NCI-H2107 treated with DMSO at 0.1 percent for 48 hours (cell line): Measurements from ENCODE around the gene C20orf144.
A peak's percentile ranks its signal among the peaks of the same experiment; 100 is the strongest.

Source experiments
- DNase-seq: peaks from one replicate; lab custom pipeline; 2025; ENCODE audit not compliant: unreplicated experiment; lab: John Stamatoyannopoulos, UW

C20orf144 gene

DNA sequence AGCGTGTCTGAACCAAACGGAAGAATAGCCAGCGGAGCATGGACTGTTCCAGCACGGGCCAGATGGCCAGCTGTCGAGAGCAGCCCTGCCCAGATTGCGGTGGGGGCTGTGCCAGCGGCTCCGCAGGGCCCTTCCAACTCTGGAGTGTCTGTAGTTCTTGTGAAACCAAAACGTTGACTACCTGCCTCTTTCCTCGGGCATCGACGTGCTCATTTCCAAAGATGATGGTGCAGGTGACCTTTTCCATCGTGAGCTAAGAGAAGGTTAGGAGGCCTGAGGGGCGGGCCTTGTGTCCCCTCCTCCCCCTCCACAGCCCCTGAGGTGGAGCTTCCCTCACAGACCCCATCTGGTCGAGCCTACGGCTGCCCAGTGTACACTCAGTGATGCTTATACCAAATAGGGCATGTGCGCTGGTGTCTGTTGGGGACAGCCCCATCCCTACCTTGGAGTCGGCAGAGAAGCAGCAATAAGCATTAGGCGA lies 12.9 kb upstream of the C20orf144 start:
- DNase-seq = no peak

DNA sequence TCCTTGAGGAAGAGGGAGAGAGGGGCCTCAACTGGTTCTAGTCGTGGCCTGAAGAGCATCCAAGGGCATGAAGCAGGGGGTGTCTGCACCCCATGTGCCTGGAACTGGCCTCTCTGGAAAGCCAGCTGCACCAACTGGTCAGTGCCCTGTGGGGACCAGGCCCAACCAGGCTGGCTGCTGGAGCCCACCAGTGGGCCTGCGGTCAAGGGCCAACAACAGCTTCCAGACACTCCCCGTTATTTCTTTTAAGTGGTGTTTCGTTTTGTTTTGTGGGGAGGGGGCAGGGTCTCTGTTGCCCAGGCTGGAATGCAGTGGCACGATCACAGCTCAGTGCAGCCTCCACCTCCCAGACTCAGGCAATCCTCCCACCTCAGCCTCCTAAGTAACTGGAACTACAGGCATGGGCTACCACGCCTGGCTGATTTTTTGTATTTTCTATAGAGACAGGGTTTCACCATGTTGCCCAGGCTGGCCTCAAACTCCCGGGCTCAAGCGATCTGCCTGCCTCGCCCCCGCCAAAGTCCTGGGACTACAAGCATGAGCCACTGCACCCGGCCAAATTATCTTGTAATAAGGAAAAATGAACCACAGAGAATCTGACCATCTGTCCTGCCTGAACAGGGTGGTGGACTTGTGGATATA lies 11.9 kb upstream of the C20orf144 start:
- DNase-seq = no peak

DNA sequence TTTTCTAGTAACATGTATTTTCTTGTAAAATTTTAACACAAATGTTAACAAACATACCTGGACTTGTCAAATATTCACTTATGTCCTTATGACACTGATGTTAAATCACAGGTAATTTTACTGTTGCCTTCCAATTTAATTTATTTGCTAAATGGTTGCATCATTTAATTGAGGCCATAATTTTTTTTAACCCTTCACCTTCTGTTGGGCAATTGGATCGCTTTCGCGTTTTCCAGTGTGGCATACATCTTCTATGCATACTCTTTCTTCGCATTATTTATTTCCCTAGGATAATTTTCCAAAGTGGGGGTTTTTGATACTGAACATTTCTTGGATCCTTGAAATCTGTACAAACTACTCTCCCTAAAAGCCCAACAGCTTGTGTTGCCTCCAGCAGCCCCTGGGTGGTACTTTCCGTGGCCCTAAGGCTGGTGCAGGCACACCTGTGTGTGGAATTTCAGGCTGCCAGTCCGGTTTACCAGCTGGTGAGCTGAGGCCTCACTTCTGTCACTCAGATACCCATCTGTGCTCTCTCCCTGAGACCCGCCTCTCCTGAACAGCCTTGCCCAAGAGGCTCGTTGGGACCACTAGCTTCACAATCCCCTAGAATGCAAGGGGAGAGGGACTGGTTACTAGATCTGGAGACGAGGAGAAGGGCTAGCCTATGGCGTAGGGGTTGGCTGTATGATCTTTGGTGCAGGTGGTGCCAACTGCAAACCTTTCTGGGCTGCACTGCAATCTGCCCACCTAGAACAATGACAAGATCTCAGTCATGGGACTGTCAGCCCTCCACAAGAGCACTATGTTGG lies 11.2 kb upstream of the C20orf144 start:
- DNase-seq = no peak

DNA sequence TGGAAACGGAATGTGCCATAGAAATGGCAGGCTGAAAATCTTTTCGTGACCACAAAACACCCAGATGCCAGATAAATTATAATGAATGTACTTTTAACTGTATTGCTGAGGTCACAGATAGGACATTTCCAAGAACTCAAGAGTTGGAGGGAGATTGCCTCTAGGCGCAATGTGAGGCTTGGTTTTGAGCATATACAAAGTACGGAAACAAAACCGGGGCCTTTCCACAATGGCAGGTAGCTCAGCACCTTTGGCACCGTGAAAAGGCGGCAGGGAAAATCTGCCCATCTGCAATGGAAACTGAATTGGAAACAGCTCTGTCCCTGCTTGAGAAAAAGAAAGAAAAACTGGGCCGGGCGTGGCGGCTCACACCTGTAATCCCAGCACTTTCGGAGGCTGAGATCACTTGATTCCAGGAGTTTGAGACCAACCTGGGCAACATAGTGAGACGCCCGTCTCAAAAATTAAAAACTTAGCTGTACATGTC lies 10.5 kb upstream of the C20orf144 start:
- DNase-seq = no peak

DNA sequence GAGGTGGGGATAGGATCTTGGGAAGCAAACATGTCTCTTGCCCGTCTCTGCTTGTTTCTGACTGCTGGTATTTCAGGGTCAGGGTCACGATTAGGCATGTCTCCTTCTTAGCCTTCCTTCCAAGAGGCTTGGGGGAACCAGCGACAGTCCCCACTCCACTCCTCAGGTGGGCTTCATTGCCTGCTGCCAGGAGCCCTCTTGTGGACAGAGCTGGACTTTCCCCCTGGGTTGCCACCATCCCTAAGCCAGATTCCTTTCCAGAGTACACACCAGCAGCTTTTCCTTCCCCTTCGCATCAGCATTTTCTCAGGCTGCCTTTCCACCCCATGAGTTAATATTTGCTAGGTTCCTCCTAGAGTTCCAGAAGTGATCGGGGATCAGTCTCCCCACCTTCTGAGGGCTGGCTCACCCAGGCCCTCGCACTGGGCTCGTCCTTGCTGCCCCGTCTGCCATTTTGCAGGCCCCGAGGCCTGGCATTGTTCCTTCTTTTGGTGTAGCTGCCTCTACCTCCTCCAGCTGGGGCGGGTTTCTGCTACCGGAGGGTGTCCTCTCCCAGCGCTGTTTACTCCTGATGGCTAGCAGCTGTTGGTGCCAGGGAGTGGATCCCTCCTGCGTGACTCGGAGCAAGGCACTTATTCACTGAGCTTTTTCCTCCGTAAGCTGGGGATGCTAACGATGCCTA lies 8.8 kb upstream of the C20orf144 start:
- DNase-seq = peak; percentile 62

DNA sequence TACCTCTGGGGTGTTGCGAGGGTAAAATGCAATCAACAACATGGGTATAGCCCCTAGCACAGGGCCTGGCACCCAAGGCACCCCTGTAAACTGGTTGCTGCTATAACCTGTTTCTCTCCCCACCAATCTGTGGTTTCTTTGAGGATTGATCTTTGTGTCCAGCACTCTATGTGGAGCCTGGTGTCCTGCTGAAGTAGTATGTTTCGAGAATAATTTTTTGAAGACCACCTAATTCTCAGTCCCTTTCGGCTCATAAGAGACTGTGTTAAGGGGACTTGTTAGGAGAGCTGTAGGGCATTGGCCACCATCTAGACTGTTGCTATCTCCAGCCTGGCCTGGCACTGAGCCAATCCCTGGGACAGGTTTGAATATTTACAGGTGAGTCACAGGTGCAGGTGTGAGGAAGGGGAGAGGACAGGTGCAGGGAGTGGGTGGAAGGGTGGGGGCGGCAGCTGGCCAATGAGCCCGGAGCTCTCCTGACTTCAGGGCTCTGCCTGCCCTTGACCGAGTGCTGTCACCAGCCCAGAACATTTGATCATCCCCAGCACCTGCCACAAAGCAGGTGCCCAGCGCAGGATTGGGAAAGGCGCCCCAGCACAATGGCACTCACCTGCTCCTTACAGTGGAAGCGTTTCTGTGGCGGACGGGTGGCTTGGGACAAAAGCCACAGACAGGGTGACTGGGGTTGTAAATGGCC lies 8.1 kb upstream of the C20orf144 start:
- peak; percentile 90 for DNase-seq

DNA sequence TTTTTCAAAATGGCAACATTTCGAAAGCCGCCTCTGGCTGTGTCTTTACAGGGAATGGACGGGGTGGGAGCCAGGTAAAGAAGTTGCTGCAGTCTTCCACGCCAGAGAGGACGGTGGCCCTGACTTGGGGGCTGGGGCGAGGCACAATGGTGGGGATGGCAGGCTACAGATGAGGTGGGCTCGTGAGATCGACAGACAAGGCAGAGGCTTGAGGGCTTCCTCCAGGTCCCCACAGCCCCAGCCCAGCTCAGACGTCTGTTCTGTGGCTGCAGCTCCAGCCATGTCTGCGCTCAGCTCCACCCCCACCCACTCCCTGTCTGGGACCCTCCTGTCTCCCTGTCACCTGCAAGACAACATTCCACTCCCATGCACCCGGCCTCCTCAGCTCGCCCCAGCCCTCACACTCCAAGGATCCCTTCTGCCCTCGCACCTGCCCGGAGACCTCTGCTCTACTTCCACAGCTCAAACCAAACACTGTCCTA lies 7.4 kb upstream of the C20orf144 start:
- DNase-seq = no peak

DNA sequence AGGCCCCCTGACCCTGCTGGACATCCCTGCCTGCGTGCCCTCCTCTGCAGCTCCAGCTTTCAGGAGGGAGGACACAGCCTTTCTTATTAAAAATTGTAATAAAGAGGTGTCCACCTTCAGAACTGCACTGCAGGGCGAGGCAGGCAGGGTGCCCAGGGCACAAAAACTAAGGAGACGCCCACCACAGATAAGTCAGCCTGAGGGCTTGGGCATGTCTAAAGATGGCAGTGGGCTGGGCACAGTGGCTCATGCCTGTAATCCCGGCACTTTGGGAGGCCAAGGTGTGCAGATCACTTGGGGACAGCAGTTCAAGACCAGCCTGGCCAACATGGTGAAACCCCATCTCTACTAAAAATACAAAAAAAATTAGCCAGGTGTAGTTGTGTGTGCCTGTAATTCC lies 7.0 kb upstream of the C20orf144 start:
- DNase-seq = no peak

DNA sequence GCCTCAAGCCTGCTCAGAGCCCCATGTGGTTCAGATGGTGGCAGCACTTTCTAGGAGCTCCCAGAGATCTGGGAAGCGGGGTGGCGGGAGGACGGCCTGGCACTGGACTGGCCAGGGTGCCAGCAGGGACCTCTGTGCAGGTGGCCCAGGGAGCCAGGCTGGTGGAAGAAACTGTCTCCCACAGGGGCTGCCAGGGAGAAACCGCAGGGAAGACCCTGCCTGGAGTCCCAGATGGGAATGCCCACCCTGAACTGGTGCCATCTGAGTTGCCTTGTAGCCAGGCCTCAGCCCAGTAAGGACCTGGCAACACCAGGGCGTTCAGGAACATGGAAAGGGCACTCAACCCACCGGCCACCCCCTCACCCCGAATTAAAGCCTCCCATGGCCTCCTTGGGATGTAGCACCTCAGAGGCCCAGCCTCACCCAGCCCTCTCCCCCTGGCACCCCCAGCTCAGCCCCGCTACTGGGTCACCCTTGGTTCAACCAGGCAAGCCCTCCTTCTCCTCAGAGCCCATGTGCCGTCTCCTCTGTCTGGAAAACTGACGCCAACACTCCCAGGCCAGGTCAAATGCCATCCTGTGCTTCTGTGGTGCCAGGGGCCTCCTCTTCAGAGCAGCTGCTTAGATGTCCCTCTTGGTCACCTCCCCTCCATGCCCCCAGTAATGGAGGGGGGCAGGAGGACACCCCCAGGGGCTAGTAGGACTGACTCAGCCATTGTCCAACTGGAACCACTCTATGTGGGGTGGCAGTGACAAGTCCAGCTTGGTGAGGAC lies 5.9 kb upstream of the C20orf144 start:
- DNase-seq = no peak

DNA sequence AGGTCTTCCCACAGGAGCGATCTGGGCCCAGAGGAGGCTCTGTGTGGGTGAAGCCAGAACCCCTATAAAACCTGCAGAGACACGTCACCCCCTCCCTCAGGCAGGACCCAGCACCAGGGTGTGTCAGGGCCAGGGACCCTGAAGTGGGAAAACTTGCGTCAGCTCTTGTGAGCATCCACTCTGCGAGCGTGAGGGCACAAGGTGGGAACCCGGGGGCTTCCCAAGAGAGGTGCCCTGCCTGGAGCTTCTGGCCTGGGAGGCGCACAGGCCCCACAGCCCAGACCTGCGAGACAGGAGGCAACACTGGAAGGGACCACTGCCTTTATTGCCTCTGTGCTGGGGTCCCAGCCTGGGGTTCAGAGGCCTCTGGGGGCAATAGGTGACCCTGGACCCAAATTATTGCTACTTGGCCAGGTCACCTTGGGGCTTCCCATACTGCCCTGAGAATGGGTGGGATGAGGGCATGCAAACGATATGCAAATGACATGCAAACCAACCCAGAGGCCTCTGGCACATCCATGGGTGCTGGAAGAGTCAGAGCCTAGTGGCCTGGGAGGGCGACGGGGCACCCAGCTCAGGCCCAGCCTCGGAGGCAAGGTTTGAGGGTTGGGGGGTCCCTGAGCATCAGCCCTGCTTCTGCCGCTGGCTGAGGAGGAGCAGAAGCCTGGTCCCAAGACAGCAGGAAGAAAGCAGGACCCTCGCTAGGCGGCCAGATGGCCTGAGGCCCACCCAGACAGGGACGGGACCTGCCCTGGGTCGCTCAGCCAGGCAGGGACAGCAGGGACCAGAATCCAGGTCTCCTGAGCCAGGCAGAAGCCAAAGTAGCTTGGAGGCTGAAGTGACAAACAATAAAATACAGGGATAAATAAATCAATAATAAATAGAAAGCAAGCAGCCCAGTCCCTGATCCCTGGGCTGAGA lies 5.1 kb upstream of the C20orf144 start:
- no peak for DNase-seq

DNA sequence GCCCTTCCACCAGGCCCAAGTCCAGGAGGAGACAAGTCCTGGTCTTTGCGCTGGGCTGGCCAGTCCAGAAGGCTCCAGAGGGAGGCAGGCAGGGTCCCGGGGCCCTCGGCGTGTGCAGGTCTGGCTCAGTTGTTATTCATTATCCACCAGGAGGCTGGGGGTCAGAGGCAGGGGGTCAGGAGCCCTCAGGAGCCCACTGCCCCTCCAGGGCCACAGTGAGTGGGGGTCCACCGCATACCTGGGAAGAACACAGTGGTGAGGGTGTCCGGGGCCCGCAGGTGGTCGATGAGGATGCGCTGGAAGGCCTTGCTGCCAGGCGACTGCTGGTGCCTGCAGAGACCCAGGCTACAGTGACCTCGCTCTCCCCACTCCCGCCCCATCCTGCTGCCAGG lies 4.4 kb upstream of the C20orf144 start:
- DNase-seq = no peak

DNA sequence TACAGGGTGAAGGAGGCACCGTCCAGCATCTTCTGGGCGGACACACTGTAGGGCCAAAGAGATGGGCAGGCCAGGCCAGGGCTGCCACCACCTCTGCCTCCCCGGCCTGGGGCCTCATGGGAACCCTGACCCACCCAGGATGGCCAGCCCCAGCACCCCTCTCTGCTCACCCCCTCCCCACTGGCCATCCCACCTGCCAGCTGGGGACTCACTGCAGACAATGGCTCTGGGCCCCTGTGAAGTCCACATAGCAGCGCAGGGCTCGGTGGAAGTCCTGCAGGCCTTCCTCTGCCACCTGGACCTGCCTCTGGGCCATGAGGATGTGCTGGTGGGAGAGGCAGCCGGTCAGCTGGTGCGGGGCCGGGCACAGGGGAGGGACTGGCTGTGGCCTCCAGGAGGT lies 3.6 kb upstream of the C20orf144 start:
- no peak for DNase-seq

DNA sequence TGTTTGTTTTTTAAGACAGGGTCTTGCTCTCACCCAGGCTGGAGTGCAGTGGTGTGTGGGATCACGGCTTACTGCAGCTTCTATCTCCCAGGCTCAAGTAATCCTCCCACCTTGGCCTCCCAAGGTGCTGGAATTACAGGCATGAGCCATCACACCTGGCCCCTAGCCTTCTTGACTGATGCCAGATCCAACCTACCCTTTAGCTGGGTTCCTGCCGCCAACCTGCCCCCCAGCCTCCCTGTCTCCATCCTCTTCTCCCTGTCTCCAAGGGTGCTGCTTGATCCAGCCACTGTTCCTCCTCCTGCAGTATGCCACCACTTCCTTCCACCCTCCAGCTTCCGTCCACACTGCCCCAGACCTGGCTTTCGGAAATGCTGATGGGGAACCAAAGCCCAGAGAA lies 3.2 kb upstream of the C20orf144 start:
- DNase-seq = no peak

DNA sequence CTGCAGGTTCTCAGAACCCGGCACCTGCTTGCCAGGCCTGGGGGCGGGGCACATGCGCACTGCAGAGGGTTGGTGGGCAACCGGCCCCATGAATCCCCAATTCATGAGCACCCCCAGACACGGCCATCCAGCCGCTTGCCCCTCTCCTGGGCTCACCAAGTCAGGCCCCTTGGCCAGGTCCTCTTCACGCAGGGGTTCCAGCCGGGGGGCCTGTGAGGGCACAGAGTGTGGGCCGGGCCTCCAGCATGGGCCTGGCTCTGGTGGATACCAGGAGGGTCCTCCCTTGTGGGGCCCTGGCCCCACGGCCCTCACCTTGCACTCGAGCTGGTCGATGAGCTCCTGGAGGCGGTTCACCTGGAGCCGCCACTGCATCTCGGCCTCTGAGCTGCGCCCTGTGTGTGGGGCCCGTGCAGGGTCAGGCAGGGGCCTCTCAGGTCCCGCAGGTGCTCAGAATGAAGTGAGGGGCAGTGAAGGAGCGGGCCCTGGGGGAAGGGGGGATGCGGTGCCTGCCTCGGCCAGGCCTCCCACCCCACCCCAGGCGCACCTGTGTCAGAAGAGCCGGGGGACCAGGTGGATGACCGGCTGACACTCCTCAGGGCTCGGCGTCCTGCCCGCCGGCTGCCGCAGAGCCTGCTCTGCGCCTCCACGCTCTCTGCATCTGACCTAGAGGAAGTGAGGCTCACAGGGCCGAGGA lies 2.6 kb upstream of the C20orf144 start:
- no peak for DNase-seq

DNA sequence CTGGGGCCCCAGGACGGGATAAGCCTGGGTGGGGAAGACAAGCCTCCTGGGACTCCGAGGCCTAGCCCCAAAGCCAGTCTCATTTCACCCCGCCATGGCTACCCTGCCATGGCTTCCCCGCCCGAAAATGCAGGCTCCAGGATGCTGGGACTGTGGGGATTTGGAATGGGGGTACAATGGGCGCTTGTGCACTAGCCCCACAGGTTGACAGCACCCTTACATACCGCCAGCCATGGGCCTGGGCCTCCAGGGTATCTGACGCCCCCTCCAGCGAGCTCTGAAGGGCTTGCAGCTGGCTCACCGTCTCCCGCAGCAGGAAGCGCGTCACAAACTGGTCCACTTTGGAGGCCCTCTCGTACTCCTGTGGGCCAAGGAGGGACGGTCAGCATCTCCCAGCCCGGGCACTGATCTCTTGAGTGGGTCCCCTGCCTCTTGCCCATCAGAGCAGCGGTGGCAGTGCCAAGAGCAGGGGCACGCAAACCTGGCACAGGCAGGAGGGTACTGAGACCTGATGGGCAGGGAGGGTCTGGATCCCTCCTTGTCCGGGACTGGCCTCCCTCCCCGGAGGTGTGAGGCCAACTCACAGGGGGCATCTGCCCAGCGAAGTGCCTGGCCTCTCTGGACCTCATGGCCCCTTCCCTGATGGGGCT lies 2.0 kb upstream of the C20orf144 start:
- DNase-seq = no peak

DNA sequence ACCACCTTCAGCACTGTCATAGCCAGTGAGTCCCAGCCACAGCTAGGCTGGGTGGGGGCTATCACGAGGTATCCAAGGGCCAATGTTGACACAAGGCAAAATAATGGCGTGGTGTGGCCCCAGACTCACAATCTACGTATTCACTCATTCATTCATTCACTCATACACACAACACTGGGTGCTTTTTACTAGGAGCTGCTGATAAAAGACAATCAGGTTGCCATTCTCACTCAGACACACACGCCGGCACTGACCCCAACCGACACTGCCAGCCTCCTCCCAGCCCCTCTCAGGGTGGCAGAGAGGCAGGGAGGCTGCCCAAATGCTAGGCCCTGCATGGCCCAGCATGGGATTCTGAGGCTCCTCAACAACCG lies 1.5 kb upstream of the C20orf144 start:
- no peak for DNase-seq

DNA sequence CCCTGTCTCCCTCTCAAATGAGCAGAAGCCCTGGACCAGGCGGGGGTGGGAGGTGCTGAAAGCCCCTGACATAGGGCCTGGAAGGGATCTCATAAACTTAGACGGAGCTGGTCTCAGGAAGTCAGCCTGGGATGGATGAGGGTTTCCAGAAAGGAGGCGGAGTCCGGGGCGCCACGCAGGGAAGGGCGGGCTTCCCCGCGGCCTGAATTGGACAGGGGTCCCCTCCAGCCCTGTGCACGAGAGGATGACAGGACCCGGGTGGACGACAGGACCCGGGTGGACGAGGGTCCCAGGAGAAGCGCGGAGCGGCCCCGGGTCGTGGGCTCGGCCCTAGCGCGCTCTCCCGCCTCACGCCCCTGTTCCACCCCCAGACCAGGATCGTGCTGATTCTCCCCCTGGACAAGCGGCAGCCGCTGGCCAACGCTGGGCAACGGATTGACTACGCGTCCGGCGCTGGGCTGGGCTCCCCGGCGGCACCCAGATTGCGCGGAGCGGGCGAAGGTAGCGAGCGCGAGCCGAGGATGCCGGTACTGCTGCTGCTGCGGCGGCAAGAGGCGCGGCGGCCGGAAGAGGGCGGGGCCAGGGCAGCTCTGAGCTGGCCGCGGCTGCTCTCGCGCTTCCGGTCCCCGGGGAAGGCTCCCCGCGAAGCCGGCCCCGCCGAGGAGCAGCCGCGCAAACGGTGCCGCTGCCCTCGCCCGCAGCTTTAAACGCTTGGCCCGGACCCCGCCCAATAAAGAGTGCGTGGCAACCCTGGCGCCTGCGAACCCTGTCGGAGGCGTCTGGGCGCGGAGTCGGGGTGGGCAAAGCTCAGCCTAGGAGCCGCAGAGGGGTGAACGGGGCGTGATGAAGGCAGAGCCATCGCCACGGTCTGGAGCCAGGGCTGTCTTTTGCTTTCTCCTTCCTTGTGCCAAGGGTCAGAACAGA lies 1.3 kb downstream of the C20orf144 start:
- no peak for DNase-seq
